Fibroblast of pulmonary artery (primary cell): ENCODE data around the gene ZNF281.

Source experiments
- DNase-seq: peaks from one replicate; pipeline ENCODE4 v3.0.0-alpha.2; 2010; ENCODE audit warnings: low read depth
- H3K4me3 ChIP-seq: replicated peaks from 2 replicates; pipeline ENCODE4 v1.5.1; 2011; ENCODE audit warnings: low read depth, mild to moderate bottlenecking, control low read depth, low read length, moderate library complexity
- CTCF ChIP-seq: IDR thresholded peaks from 2 replicates; pipeline ENCODE4 v1.5.1; 2011; ENCODE audit warnings: mild to moderate bottlenecking, control low read depth, low read length, inconsistent platforms; ENCODE audit errors: missing control alignments

ZNF281 gene, protein sequence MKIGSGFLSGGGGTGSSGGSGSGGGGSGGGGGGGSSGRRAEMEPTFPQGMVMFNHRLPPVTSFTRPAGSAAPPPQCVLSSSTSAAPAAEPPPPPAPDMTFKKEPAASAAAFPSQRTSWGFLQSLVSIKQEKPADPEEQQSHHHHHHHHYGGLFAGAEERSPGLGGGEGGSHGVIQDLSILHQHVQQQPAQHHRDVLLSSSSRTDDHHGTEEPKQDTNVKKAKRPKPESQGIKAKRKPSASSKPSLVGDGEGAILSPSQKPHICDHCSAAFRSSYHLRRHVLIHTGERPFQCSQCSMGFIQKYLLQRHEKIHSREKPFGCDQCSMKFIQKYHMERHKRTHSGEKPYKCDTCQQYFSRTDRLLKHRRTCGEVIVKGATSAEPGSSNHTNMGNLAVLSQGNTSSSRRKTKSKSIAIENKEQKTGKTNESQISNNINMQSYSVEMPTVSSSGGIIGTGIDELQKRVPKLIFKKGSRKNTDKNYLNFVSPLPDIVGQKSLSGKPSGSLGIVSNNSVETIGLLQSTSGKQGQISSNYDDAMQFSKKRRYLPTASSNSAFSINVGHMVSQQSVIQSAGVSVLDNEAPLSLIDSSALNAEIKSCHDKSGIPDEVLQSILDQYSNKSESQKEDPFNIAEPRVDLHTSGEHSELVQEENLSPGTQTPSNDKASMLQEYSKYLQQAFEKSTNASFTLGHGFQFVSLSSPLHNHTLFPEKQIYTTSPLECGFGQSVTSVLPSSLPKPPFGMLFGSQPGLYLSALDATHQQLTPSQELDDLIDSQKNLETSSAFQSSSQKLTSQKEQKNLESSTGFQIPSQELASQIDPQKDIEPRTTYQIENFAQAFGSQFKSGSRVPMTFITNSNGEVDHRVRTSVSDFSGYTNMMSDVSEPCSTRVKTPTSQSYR

GRCh38 chr1:200409761-200410565 lies at the start of gene ZNF281:
Gene ZNF281 (minus strand): TSS chr1:200410036. CDS start chr1:200409705, 331 bp downstream.
- TF ChIP-seq CTCF = no peak
- H3K4me3 ChIP-seq = peak within 1 kb of the TSS; percentile 81
- DNase-seq = peak; percentile 94

DNA sequence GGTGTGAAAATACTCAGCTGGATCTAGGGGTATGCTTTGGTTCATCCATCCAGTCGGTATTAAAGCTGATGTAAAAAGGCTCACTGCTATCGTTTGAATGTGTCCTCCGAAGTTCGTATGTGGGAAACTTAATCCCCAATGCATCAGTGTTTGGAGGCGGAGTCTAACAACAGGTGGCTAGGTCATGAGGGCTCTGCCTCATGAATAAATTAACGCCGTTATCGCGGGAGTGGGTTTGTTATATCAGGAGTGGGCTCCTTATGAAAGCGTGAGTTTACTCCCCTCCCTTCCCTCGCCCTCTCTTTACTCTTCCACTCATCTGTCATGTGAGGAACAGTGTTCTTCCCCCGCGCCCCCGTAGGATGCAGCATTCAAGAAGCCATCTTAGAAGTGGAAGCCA lies 48.9 kb upstream of the ZNF281 start:
- H3K4me3 ChIP-seq = no peak overlapping the region
- DNase-seq = no peak
- TF ChIP-seq CTCF = no peak

GRCh38 chr1:200457810-200458209 lies 48.0 kb upstream of the ZNF281 start:
- no peak for DNase-seq
- H3K4me3 ChIP-seq = no peak overlapping the region
- TF ChIP-seq CTCF = no peak

- no peak for TF ChIP-seq CTCF
- H3K4me3 ChIP-seq = no peak overlapping the region
- no peak for DNase-seq
These were observed 44.6 kb upstream of the ZNF281 start for GRCh38 chr1:200454425-200454824.

GRCh38 chr1:200453553-200453905 lies 43.7 kb upstream of the ZNF281 start:
- no peak for TF ChIP-seq CTCF
- DNase-seq = peak; percentile 40
- no peak overlapping the region for H3K4me3 ChIP-seq

DNA sequence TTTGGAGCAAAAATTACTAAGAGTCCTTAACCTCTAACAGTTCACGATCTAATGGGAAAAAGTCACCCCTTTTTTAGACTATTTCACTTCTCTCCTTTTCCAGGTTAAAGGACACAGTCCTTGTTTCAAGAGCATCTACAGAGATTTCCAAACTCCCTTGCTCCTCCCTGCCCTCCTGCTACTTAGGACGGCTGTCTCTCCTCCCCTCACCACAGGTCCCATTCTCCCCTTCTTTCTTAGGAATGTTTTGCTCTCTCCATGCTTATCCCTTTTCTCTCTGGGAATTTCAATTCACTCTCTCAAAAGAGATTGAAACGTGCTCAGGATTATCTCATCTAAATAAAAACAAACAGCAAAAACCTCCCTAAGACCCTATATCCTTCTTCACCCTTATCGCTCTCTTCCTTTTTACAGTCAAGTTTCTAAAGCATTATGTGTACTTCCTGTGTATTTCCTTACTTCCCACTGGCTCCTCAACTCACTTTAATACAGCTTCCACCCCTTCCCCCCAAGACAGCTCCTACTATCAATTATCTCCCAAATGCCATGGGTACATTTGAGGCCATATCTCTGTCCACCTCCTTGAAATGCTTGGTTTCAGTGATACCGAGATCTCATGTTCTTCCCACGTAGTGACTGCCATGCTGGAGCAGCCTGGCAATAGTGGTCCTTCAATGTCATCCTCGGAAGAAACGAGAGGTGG lies 43.2 kb upstream of the ZNF281 start:
- TF ChIP-seq CTCF = no peak
- no peak for DNase-seq
- no peak overlapping the region for H3K4me3 ChIP-seq
